GM12878 (cell line): Measurements from ENCODE around the gene AFTPH. TPM values are rescaled to one million over a fixed set of nuclear protein-coding genes. Genes with fewer than 3 reads are reported as not detected.

Experiments used
- ATAC-seq: fragments of 200-7000 bp; cut with Tn5 transposase; 3 replicates; pipeline ENCODE4 v1.9.1; 2020; ENCODE audit warnings: mild to moderate bottlenecking, moderate library complexity
- BruUV-seq: library from RNA; stranded (reverse); fragments of 400-500 nt; replicated peaks from 2 replicates; lab custom pipeline; 2021; lab: Mats Ljungman, UMichigan
- CTCF ChIA-PET: fragments of 300-600 bp; sonication (Branson Sonifier 250); formaldehyde crosslinking; extraction: SDS; loops from one replicate; lab custom pipeline; 2021; ENCODE audit warnings: inconsistent platforms; lab: Yijun Ruan, JAX
- POLR2A ChIA-PET: fragments of 350-600 bp; formaldehyde crosslinking; extraction: SDS; loops from one replicate; lab custom pipeline; 2021; ENCODE audit warnings: inconsistent platforms; lab: Charles Lee
- RAD21 ChIA-PET: fragments of 300-600 bp; sonication (Branson Sonifier 250); formaldehyde crosslinking; loops from one replicate; lab custom pipeline; 2023; ENCODE audit warnings: antibody characterized with exemption; ENCODE audit not compliant: unreplicated experiment; lab: Charles Lee
- SMC1A ChIA-PET: fragments of 300-600 bp; sonication (Branson Sonifier 250); formaldehyde crosslinking; loops from one replicate; lab custom pipeline; 2023; ENCODE audit not compliant: unreplicated experiment, uncharacterized antibody; lab: Charles Lee
- DNase-seq: peaks from one replicate; pipeline ENCODE4 v3.0.0-alpha.2; 2011; ENCODE audit warnings: low read depth, low spot score
- FAIRE-seq: peaks from 3 replicates; lab custom pipeline; 2011; peaks lifted over from hg19 to GRCh38; lab: Jason Lieb, UNC
- H2AFZ ChIP-seq: 2 replicates; pipeline ENCODE4 v1.6.0; 2011; ENCODE audit warnings: low read depth, low read length, control low read depth; ENCODE audit not compliant: control insufficient read depth
- H3K27ac ChIP-seq: 2 replicates; pipeline ENCODE4 v1.5.1; 2011; ENCODE audit warnings: control low read depth; ENCODE audit not compliant: control insufficient read depth, insufficient read depth
- H3K27me3 ChIP-seq, 2 experiments: replicated peaks in 1 of 2; 2 replicates each; pipeline versions ENCODE4 v1.6.0 to v1.6.1; 2011; ENCODE audit warnings: low read length in 1 of 2; ENCODE audit not compliant: control insufficient read depth in 2 of 2, insufficient read depth in 2 of 2
- H3K36me3 ChIP-seq, 2 experiments: 2 replicates each; pipeline ENCODE4 v1.5.1; 2011; ENCODE audit warnings: low read length in 1 of 2; ENCODE audit not compliant: control insufficient read depth in 2 of 2, insufficient read depth in 2 of 2
- H3K4me1 ChIP-seq: 2 replicates; pipeline ENCODE4 v1.6.1; 2011; ENCODE audit warnings: mild to moderate bottlenecking, low read length, moderate library complexity, mixed read lengths; ENCODE audit not compliant: control insufficient read depth, insufficient read depth
- H3K4me2 ChIP-seq: 2 replicates; pipeline ENCODE4 v1.6.0; 2011; ENCODE audit warnings: control low read depth; ENCODE audit not compliant: control insufficient read depth, insufficient read depth
- H3K4me3 ChIP-seq: fragments of 200-600 bp; sonication (generic); 2 replicates; pipeline ENCODE4 v1.5.1; 2016
- H3K79me2 ChIP-seq: 2 replicates; pipeline ENCODE4 v1.6.0; 2011; ENCODE audit warnings: low read length; ENCODE audit not compliant: control insufficient read depth, insufficient read depth
- H3K9ac ChIP-seq: 2 replicates; pipeline ENCODE4 v1.8.0; 2011; ENCODE audit warnings: low read length, control low read depth, mixed read lengths; ENCODE audit not compliant: control insufficient read depth, insufficient read depth
- H3K9me3 ChIP-seq: replicated peaks from 3 replicates; pipeline ENCODE4 v1.5.1; 2011; ENCODE audit warnings: mild to moderate bottlenecking, low read length; ENCODE audit not compliant: control insufficient read depth, insufficient read depth
- H4K20me1 ChIP-seq: 2 replicates; pipeline ENCODE4 v1.6.0; 2011; ENCODE audit not compliant: control insufficient read depth, insufficient read depth
- ATF3 ChIP-seq: IDR thresholded peaks from 2 replicates; pipeline ENCODE4 v1.6.1; 2011; ENCODE audit warnings: low read depth, mild to moderate bottlenecking, low read length, moderate library complexity, borderline replicate concordance; ENCODE audit errors: extremely low read depth
- CEBPB ChIP-seq, 2 experiments: fragments of 150-350 bp in 1 of 2; IDR thresholded peaks; 2 replicates each; pipeline ENCODE4 v1.6.1; 2012 to 2014; ENCODE audit warnings: low read depth in 2 of 2, low read length in 2 of 2, borderline replicate concordance in 1 of 2, inconsistent platforms in 1 of 2
- GATAD2B ChIP-seq: fragments of 450-650 bp; conservative IDR thresholded peaks from 2 replicates; pipeline ENCODE4 v1.6.1; 2017; ENCODE audit warnings: low read depth, mild to moderate bottlenecking, moderate library complexity
- IRF3 ChIP-seq: fragments of 450-650 bp; IDR thresholded peaks from 2 replicates; pipeline ENCODE4 v1.6.1; 2014; ENCODE audit warnings: mild to moderate bottlenecking
- TBL1XR1 ChIP-seq: IDR thresholded peaks from 2 replicates; pipeline ENCODE4 v1.6.1; 2012; ENCODE audit warnings: low read depth, low read length, improper control_type of control experiment
- WGBS: methylation state at CpG from one replicate; pipeline ENCODE4 v1.1.6; 2016; ENCODE audit warnings: low lambda C conversion rate; ENCODE audit not compliant: insufficient replicate concordance, insufficient coverage; ENCODE audit errors: missing lambda C conversion rate; 5-methylcytosine and 5-hydroxymethylcytosine counted together
- in situ Hi-C: fragments of 300-500 bp; cut with MboI; formaldehyde crosslinking; loops from 9 replicates; pipeline ENCODE4 v1.14.3; 2018; ENCODE audit warnings: mixed read lengths
- intact Hi-C: fragments of 100-400 bp; cut with micrococcal nuclease; formaldehyde crosslinking; loops from one replicate; pipeline ENCODE4 v1.14.2; 2022; ENCODE audit not compliant: unreplicated experiment
- polyA plus RNA-seq, 11 experiments: library from polyadenylated mRNA; depleted of rRNA in 4 of 11; unstranded in 6 of 11; stranded (reverse) in 5 of 11; fragments of >200 nt; fragmentation: Nextera tagmentation in 4 of 11; fragmentation: Illumina TruSeq in 1 of 11; extraction: Ambion mirVana in 4 of 11; extraction: Trizol in 1 of 11; gene quantifications; 1 replicate in 1 of 11; 2 replicates in 10 of 11; pipeline versions ENCODE4 v1.2.1 to v1.2.3, GENCODE V29; 2011 to 2016; ENCODE audit warnings: inconsistent platforms in 2 of 11, missing spikeins in 2 of 11, low read depth in 1 of 11
- total RNA-seq, 4 experiments: library from RNA; depleted of rRNA in 3 of 4; stranded (reverse); fragments of >200 nt in 3 of 4; fragmentation: Illumina TruSeq in 1 of 4; extraction: Trizol in 1 of 4; gene quantifications; 2 replicates each; pipeline versions ENCODE4 v1.2.1 to v1.2.3, GENCODE V29; 2013 to 2021

Gene AFTPH
- total and polyA plus RNA-seq, 10 of the 15 experiments (the other 5 are each of a cell fraction or from before 2014, with no cell fraction given), result 25.6 to 77.3 (median 39.5) TPM

GRCh38 chr2:64485961-64486360 is 38.2 kb upstream of the AFTPH start:
- Histone ChIP-seq H3K4me2 (no peak overlapping the region), H3K4me3 (no peak overlapping the region), H3K9ac (no peak overlapping the region), H2AFZ (no peak overlapping the region), H3K9me3 (no peaks in the 10 kb centered on the region), H3K36me3 (no peaks in the 10 kb centered on the region), H4K20me1 (no peaks in the 10 kb centered on the region), H3K27me3 (no peaks in the 10 kb centered on the region), H3K79me2 (no peaks in the 10 kb centered on the region), H3K4me1 (peaks cover 5% of the 10 kb centered on the region), H3K27ac (no peak overlapping the region)
- DNase-seq (no peak), FAIRE-seq (no peak), ATAC-seq (no peak)
- intact Hi-C loops (no loop called here), in situ Hi-C loops (loop anchor here (5.0 kb wide), 2 partner anchors 154 to 434 kb away; no protein-coding TSS in a partner anchor)
- POLR2A ChIA-PET, result no interaction called here
- RAD21 ChIA-PET, result interaction anchor here (1.0 to 14.6 kb wide), 5 partner anchors 26 to 549 kb away, joined by 3 to 240 read pairs (median 4); no protein-coding TSS in a partner anchor
- SMC1A ChIA-PET, result interaction anchor here (0.6 to 14.7 kb wide), 12 partner anchors 9 to 596 kb away, joined by 3 to 300 read pairs (median 4); no protein-coding TSS in a partner anchor
- TF ChIP-seq IRF3, result no peak
- no peak for TF ChIP-seq GATAD2B
- TF ChIP-seq CEBPB (IDR thresholded peaks at IDR 0.05; ENCODE audit: borderline replicate concordance in 1 of 2, low read depth in 2 of 2, low read length in 2 of 2), result no peak
- TF ChIP-seq TBL1XR1, result no peak
- TF ChIP-seq ATF3, result no peak
- BruUV-seq, result no TSS peak
- CTCF ChIA-PET, result interaction anchor here (0.7 to 12.8 kb wide), 17 partner anchors 9 to 446 kb away, joined by 3 to 467 read pairs (median 4); no protein-coding TSS in a partner anchor
- 39% methylated on average over 8 of the region's 8 CpGs for WGBS
